ENCODE data around the gene CDH24. TPM values are rescaled to one million over a fixed set of nuclear protein-coding genes. Genes with fewer than 3 reads are reported as not detected.

CDH24 gene
- total and polyA plus RNA-seq, 2 experiments from 2014 or later: 4.4 to 17.8 TPM

- no peak for TF ChIP-seq REST (IDR thresholded peaks at IDR 0.05; ENCODE audit: unreplicated experiment)
- no peak for TF ChIP-seq ZNF114 (CRISPR knock-in tag; IDR thresholded peaks at IDR 0.05)
- TF ChIP-seq EZH2 (IDR thresholded peaks at IDR 0.05; ENCODE audit: low read depth, unreplicated experiment): no peak
- TF ChIP-seq NANOG (IDR thresholded peaks at IDR 0.05; ENCODE audit: borderline replicate concordance): no peak
Observed at GRCh38 chr14:23040100-23040499, 17.2 kb downstream of the CDH24 start (continued).

- no peaks in the 10 kb centered on the region for H3K27me3 Mint-ChIP-seq (ENCODE audit: insufficient read depth, low read depth, poor library complexity)
- peaks cover 38% of the 10 kb centered on the region for H3K36me3 Mint-ChIP-seq (ENCODE audit: low read depth)
- Histone ChIP-seq H3K4me1 (ENCODE audit: insufficient read depth) (peaks cover 10% of the 10 kb centered on the region), H3K79me2 (replicated peaks; ENCODE audit: insufficient read depth) (peaks cover 39% of the 10 kb centered on the region), H3F3A (replicated peaks; ENCODE audit: low read depth) (peaks cover 4% of the 10 kb centered on the region; the same call in 1 of the 2 replicates), H3K36me3 (ENCODE audit: insufficient read depth) (peaks cover 27% of the 10 kb centered on the region), H3K27ac (ENCODE audit: low read depth) (peak overlapping the region; percentile 60), H3K4me2 (no peak overlapping the region; the same call in 1 of the 2 replicates), H3K4me3 (peak overlapping the region; percentile 75; the same call in 1 of the 2 replicates), H2AFZ (peak overlapping the region; percentile 7), H3K27me3 (ENCODE audit: insufficient read depth) (no peaks in the 10 kb centered on the region), H3K9me2 (ENCODE audit: insufficient read depth) (0 out of 2 replicates have a peak, but pooled peaks cover 4% of the 10 kb centered on the region), H4K20me1 (replicated peaks; ENCODE audit: insufficient read depth) (no peaks in the 10 kb centered on the region)
- ATAC-seq (no peak), DNase-seq (ENCODE audit: low spot score) (no peak)
- peak overlapping the region; percentile 100 for H3K27ac Mint-ChIP-seq
- H3K9me3 Mint-ChIP-seq: no peaks in the 10 kb centered on the region
- H3K4me1 Mint-ChIP-seq: peaks cover 17% of the 10 kb centered on the region
- H3K4me3 Mint-ChIP-seq: peak overlapping the region; percentile 95
- TF ChIP-seq NANOG (IDR thresholded peaks at IDR 0.05; ENCODE audit: borderline replicate concordance) (no peak), CTCF (conservative IDR thresholded peaks at IDR 0.05; ENCODE audit: low read depth in 2 of 2) (no peak), ZNF462 (CRISPR knock-in tag; IDR thresholded peaks at IDR 0.05) (no peak), EZH2phosphoT487 (IDR thresholded peaks at IDR 0.05; ENCODE audit: unreplicated experiment) (no peak), REST (IDR thresholded peaks at IDR 0.05; ENCODE audit: unreplicated experiment) (no peak)
Observed at GRCh38 chr14:23035303-23036144, 21.8 kb downstream of the CDH24 start.
